Hepatic stellate cell (primary cell): ENCODE results near the gene RAB6B.
"Not testable (repeated sequence)": the region's sequence is repeated elsewhere in the genome, so short reads cannot be mapped to it uniquely, and the experiment has no call there.

ENCODE experiments used
- DNase-seq: peaks from one replicate; pipeline ENCODE4 v3.0.0; 2011; ENCODE audit warnings: low spot score

Gene RAB6B

GRCh38 chr3:133805702-133806475 lies 89.8 kb downstream of the RAB6B start, which contains the start of gene SRPRB:
Gene SRPRB, plus strand, starts transcription at chr3:133805815. Its CDS starts 34 bp downstream, at chr3:133805849.
- peak; percentile 97 for DNase-seq

GRCh38 chr3:133805384-133805701 lies 90.3 kb downstream of the RAB6B start:
- no peak for DNase-seq

GRCh38 chr3:133804896-133805295 lies 90.8 kb downstream of the RAB6B start:
- DNase-seq = no peak

- DNase-seq = no peak
These were observed 92.2 kb downstream of the RAB6B start for GRCh38 chr3:133803469-133803868.

GRCh38 chr3:133799794-133800585 lies 95.7 kb downstream of the RAB6B start:
- DNase-seq = no peak

GRCh38 chr3:133797396-133798105 lies 98.1 kb downstream of the RAB6B start:
- DNase-seq = no peak

- DNase-seq = no peak
These were observed 103.4 kb downstream of the RAB6B start for GRCh38 chr3:133792171-133792763.

- no peak for DNase-seq
These were observed 107.7 kb downstream of the RAB6B start for GRCh38 chr3:133788024-133788423.

GRCh38 chr3:133783762-133784161 lies 111.9 kb downstream of the RAB6B start:
- no peak for DNase-seq

- DNase-seq = no peak
These were observed 113.2 kb downstream of the RAB6B start for GRCh38 chr3:133782454-133782853.

GRCh38 chr3:133781570-133781969 lies 114.1 kb downstream of the RAB6B start:
- DNase-seq = no peak

GRCh38 chr3:133780756-133781155 lies 114.9 kb downstream of the RAB6B start:
- DNase-seq = not testable (repeated sequence)

- DNase-seq = no peak
These were observed 116.0 kb downstream of the RAB6B start for GRCh38 chr3:133779626-133780203.

- DNase-seq = no peak
These were observed 117.7 kb downstream of the RAB6B start for GRCh38 chr3:133777807-133778568.

GRCh38 chr3:133776794-133777438 lies 118.8 kb downstream of the RAB6B start:
- DNase-seq = no peak

- no peak for DNase-seq
These were observed 119.8 kb downstream of the RAB6B start for GRCh38 chr3:133775835-133776234.

GRCh38 chr3:133775309-133775708 lies 120.4 kb downstream of the RAB6B start:
- DNase-seq = no peak
